BLaER1 treated with 17β-estradiol and CSF1 and Interleukin-3, amounts not matched to agents 10 nM and 100 nM (cell line): ENCODE results near the gene EGLN2.
"Not testable (repeated sequence)": the region's sequence is repeated elsewhere in the genome, so short reads cannot be mapped to it uniquely, and the experiment has no call there.

Experiments used
- H3K27ac ChIP-seq, 11 experiments: shearing (Covaris generic); formaldehyde crosslinking; 2 replicates each; pipeline ENCODE4 v1.8.1; 2022
- H3K27me3 ChIP-seq, 11 experiments: shearing (Covaris generic); formaldehyde crosslinking; 2 replicates each; pipeline ENCODE4 v1.8.1; 2022
- H3K36me3 ChIP-seq, 11 experiments: shearing (Covaris generic); formaldehyde crosslinking; 2 replicates each; pipeline ENCODE4 v1.8.1; 2022
- H3K4me1 ChIP-seq, 10 experiments: shearing (Covaris generic); formaldehyde crosslinking; 2 replicates each; pipeline ENCODE4 v1.8.1; 2022
- H3K4me2 ChIP-seq, 11 experiments: shearing (Covaris generic); formaldehyde crosslinking; 2 replicates each; pipeline ENCODE4 v1.8.1; 2022
- H3K4me3 ChIP-seq, 10 experiments: shearing (Covaris generic); formaldehyde crosslinking; 2 replicates each; pipeline ENCODE4 v1.8.1; 2022
- H3K9ac ChIP-seq, 11 experiments: shearing (Covaris generic); formaldehyde crosslinking; 2 replicates each; pipeline ENCODE4 v1.8.1; 2022
- H3K9me3 ChIP-seq, 11 experiments: shearing (Covaris generic); formaldehyde crosslinking; replicated peaks in 1 of 11; 2 replicates each; pipeline ENCODE4 v1.8.1; 2022
- H4K20me1 ChIP-seq, 11 experiments: shearing (Covaris generic); formaldehyde crosslinking; 2 replicates each; pipeline ENCODE4 v1.8.1; 2022
- Cebpa-rat ChIP-seq, 11 experiments: shearing (Covaris generic); IDR thresholded peaks; 2 replicates each; pipeline ENCODE4 v1.8.1; 2022

EGLN2 gene

DNA sequence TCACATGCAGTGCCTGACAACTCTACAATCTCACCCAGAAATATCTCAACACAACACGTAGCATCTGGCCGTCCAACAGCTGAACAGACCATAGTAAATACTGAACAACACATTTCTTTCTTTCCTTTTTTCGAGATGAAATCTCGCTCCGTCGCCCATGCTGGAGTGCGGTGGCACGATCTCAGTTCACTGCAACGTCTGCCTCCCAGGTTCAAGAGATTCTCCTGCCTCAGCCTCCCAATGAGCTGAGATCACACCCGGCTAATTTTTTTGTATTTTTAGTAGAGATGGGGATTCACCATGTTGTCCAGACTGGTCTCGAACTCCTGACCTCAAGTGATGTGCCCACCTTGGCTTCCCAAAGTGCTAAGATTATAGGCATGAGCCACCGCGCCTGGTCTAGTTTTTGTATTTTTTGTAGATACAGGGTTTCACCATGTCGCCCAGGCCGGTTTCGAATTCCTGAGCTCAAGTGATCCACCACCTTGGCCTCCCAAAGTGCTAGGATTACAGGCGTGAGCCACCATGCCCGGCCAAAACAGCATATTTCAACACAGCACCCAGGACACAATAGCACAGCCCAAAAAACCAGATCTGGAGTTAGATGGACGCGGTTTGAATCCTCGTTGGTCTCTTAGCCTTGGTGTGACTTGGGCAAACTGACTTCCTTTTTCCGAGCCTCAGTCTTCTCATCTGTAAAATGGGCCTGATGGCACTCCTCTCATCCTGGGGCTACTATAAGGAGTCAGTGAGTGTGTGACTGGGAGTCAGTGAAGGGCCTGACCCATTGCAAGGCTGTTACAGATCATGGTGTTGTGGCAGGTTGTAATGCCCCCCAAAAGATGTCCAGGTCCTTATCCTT lies 28.6 kb downstream of the EGLN2 start:
- Histone ChIP-seq H3K27me3 (no peaks in the 10 kb centered on the region), H3K4me1 (peaks cover 12 to 24% (median 17%) of the 10 kb centered on the region in 10 experiments), H4K20me1 (no peaks in the 10 kb centered on the region), H3K9me3 (0 out of 22 replicates have a peak, but pooled peaks cover 0 to 6% (median 0%) of the 10 kb centered on the region in 11 experiments), H3K4me2 (no peak overlapping the region), H3K27ac (no peak overlapping the region), H3K9ac (no peak overlapping the region), H3K4me3 (no peak overlapping the region), H3K36me3 (peaks cover 0 to 39% (median 13%) of the 10 kb centered on the region in 11 experiments; a peak in 13 of 22 replicates)
- TF ChIP-seq Cebpa-rat (IDR thresholded peaks at IDR 0.05), result no peak

GRCh38 chr19:40829205-40829604 lies 30.2 kb downstream of the EGLN2 start:
- Histone ChIP-seq H3K9me3 (0 out of 22 replicates have a peak, but pooled peaks cover 0 to 6% (median 0%) of the 10 kb centered on the region in 11 experiments), H3K27ac (no peak overlapping the region), H3K9ac (no peak overlapping the region), H3K4me3 (no peak overlapping the region), H3K27me3 (no peaks in the 10 kb centered on the region), H4K20me1 (no peaks in the 10 kb centered on the region), H3K36me3 (peaks cover 0 to 39% (median 13%) of the 10 kb centered on the region in 11 experiments; a peak in 13 of 22 replicates), H3K4me2 (no peak overlapping the region), H3K4me1 (peaks cover 0 to 8% (median 2%) of the 10 kb centered on the region in 10 experiments; a peak in 11 of 20 replicates)
- TF ChIP-seq Cebpa-rat (IDR thresholded peaks at IDR 0.05), result no peak

DNA sequence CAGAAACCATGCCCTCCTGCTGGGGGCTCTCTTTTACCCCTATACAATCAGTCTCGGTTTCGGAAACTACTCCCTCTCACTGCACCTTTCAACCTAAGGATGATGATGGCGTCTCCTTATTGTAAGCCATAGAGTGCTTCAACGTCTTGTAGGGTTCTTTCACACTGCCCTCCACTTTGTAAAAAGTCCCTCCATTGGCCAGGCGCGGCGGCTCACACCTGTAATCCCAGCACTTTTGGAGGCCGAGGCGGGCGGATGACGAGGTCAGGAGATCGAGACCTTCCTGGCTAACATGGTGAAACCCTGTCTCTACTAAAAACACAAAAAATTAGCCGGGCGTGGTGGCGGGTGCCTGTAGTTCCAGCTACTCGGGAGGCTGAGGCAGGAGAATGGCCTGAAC lies 31.8 kb downstream of the EGLN2 start:
- not testable (repeated sequence) for H3K4me1 ChIP-seq, H3K4me3 ChIP-seq, H3K9me3 ChIP-seq, H3K4me2 ChIP-seq, H3K27me3 ChIP-seq, H3K27ac ChIP-seq, H3K9ac ChIP-seq, H4K20me1 ChIP-seq
- peaks cover 0 to 39% (median 13%) of the 10 kb centered on the region in 11 experiments; a peak in 13 of 22 replicates for H3K36me3 ChIP-seq

GRCh38 chr19:40831502-40832430 lies 32.8 kb downstream of the EGLN2 start:
- no peak overlapping the region for H3K4me2 ChIP-seq
- H3K27ac ChIP-seq, result no peak overlapping the region
- TF ChIP-seq Cebpa-rat (IDR thresholded peaks at IDR 0.05), result no peak
- H3K27me3 ChIP-seq, result no peaks in the 10 kb centered on the region
- 0 out of 22 replicates have a peak, but pooled peaks cover 0 to 6% (median 0%) of the 10 kb centered on the region in 11 experiments for H3K9me3 ChIP-seq
- H3K36me3 ChIP-seq, result peaks cover 0 to 37% (median 12%) of the 10 kb centered on the region in 11 experiments; a peak in 13 of 22 replicates
- no peaks in the 10 kb centered on the region for H4K20me1 ChIP-seq
- H3K4me3 ChIP-seq, result no peak overlapping the region
- no peak overlapping the region for H3K9ac ChIP-seq
- H3K4me1 ChIP-seq, result peaks cover 0 to 4% (median 0%) of the 10 kb centered on the region in 10 experiments; a peak in 2 of 20 replicates

- H3K9me3 ChIP-seq, H3K4me1 ChIP-seq, H3K27ac ChIP-seq, H4K20me1 ChIP-seq, H3K4me3 ChIP-seq, H3K27me3 ChIP-seq, H3K4me2 ChIP-seq, H3K9ac ChIP-seq: not testable (repeated sequence)
- H3K36me3 ChIP-seq, result peaks cover 0 to 30% (median 7%) of the 10 kb centered on the region in 11 experiments; a peak in 13 of 22 replicates
Measured at GRCh38 chr19:40832431-40832790, 33.4 kb downstream of the EGLN2 start.

DNA sequence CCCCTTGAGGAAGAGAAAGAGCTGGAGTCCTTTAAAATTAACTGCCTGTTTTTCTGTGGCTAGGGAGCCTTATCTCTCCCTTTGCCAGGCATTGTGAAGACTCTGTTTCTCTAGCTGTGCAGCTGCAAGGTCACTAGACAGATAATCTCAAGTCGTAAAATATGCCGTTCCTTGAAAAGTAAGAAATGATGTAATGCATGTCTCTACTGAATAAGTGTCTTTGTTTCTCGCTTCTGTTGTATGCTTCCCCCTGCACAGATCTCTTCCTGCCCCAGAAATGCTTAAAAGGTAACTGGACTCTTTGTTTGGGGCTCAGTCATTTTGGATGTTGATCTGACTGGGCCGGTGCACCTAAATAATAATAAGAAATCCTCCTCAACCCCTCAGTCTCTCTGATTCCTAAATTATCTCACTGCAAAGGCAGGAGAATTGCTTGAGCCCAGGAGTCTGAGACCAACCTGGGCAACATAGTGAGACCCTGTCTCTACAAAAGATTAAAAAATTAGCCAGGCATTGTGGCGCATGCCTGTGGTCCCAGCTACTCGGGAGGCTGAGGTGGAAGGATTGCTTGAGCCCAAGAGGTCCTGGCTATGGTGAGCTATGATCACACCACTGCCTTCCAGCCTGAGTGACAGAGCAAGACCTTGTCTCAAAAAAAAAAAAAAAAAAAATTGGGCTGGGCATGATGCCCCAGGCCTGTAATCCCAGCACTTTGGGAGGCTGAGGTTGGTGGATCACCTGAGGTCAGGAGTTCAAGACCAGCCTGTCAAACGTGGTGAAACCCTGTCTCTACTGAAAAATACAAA lies 34.9 kb downstream of the EGLN2 start:
- H4K20me1 ChIP-seq, H3K4me1 ChIP-seq, H3K27ac ChIP-seq, H3K4me3 ChIP-seq, H3K4me2 ChIP-seq, H3K9me3 ChIP-seq, H3K9ac ChIP-seq, H3K27me3 ChIP-seq: not testable (repeated sequence)
- H3K36me3 ChIP-seq, result peaks cover 0 to 15% (median 0%) of the 10 kb centered on the region in 11 experiments; a peak in 5 of 22 replicates

DNA sequence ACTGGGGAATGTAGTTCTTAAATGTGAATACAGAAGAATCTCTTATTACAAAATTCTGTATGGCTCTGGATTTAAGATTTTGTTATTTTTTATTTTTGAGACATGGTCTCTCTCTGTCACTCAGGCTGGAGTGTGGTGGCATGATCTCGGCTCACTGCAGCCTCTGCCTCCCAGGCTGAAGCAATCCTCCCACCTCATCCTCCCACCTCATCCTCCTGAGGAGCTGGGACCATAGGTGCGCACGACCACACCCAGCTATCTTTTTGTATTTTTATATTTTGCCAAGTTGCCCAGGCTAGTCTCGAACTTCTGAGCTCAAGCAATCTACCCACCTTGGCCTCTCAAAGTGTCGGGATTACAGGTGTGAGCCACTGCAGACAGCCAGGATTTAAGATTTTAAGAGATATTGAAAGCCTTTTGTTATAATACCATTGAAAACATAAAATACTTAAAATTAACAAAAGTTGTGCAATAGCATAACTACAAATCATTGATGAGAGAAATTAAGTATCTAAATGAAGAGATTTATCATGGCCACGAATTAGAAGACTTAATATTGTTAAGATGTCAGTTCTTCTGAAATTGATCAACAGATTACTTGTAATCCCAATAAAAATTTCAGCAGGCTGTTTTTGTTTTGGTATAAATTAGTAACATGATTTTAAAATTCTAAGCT lies 37.9 kb downstream of the EGLN2 start:
- no peaks in the 10 kb centered on the region for H3K9me3 ChIP-seq
- H3K4me3 ChIP-seq, result no peak overlapping the region
- H4K20me1 ChIP-seq, result no peaks in the 10 kb centered on the region
- H3K27me3 ChIP-seq, result no peaks in the 10 kb centered on the region
- H3K4me2 ChIP-seq, result no peak overlapping the region
- no peaks in the 10 kb centered on the region for H3K36me3 ChIP-seq
- no peak overlapping the region for H3K9ac ChIP-seq
- peaks cover 0 to 4% (median 0%) of the 10 kb centered on the region in 10 experiments; a peak in 2 of 20 replicates for H3K4me1 ChIP-seq
- no peak overlapping the region for H3K27ac ChIP-seq
- 0 out of 22 replicates have a peak, but pooled peaks of 1 of the 11 experiments have one; percentile 10 for TF ChIP-seq Cebpa-rat (IDR thresholded peaks at IDR 0.05)

DNA sequence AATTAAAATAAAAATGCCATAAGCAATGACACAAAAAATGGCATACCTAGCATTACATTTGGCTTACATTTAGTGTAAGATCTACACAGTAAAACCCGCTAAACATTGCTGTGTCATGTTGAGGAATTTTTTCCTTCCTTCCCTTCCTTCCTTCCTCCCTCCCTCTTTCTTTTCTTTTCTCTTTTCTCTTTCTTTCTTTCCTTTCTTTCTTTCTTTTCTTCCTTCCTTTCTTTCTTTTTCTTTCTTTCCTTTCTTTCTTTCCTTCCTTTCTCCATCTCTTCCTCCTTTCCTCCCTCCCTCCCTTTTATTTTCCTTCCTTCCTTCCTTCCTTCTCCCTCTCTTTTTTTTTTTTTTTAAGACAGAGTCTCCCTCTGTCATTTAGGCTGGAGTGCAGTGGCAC lies 39.5 kb downstream of the EGLN2 start:
- H3K4me3 ChIP-seq, H3K4me1 ChIP-seq, H3K9ac ChIP-seq, H3K27me3 ChIP-seq, H3K4me2 ChIP-seq, H3K36me3 ChIP-seq, H3K27ac ChIP-seq, H3K9me3 ChIP-seq, H4K20me1 ChIP-seq: not testable (repeated sequence)

- H3K4me2 ChIP-seq, H3K36me3 ChIP-seq, H3K27me3 ChIP-seq, H3K27ac ChIP-seq, H3K9me3 ChIP-seq, H3K4me3 ChIP-seq, H4K20me1 ChIP-seq, H3K4me1 ChIP-seq, H3K9ac ChIP-seq: not testable (repeated sequence)
Measured at GRCh38 chr19:40842012-40842411, 43.0 kb downstream of the EGLN2 start.

GRCh38 chr19:40842997-40843652 lies 44.1 kb downstream of the EGLN2 start:
- H3K4me3 ChIP-seq, result peak overlapping the region in 8 of 10 experiments; percentile 32 to 58 (median 42); a peak in 12 of 20 replicates
- H3K36me3 ChIP-seq, H3K4me1 ChIP-seq, H3K9me3 ChIP-seq, H4K20me1 ChIP-seq, H3K27me3 ChIP-seq: not testable (repeated sequence)
- peak overlapping the region; percentile 55 to 82 (median 69) for H3K4me2 ChIP-seq
- peak overlapping the region in 6 of 11 experiments; percentile 5 to 53 (median 32); a peak in 5 of 22 replicates for H3K27ac ChIP-seq
- H3K9ac ChIP-seq, result peak overlapping the region in 4 of 11 experiments; percentile 30 to 42 (median 39); a peak in 2 of 22 replicates

DNA sequence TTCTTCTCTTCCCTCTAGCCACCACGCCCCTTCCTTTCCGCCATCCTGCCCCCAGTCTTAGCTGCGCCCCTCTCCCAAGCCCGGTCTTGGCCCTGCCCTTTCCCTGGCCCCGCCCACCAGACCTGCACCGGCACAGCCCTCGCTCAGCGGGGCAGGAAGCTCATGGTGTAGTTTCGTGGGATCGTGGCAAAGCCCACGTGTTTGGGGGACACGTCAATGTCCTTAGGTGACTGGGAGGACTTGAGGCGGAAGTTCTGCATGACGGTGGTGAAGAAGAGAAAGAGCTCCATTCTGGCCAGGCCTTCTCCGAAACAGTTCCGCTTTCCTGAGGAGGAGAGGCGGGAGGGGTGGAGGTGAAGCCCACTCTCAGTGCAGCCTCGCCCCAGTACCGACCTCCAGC lies 44.7 kb downstream of the EGLN2 start:
- H3K4me3 ChIP-seq, result peak overlapping the region in 8 of 10 experiments; percentile 32 to 58 (median 42); a peak in 12 of 20 replicates
- H3K9ac ChIP-seq, result peak overlapping the region in 4 of 11 experiments; percentile 30 to 42 (median 39); a peak in 2 of 22 replicates
- peak overlapping the region; percentile 55 to 82 (median 69) for H3K4me2 ChIP-seq

More for the DNA sequence above, 44.7 kb downstream of the EGLN2 start:
- not testable (repeated sequence) for H3K36me3 ChIP-seq, H3K4me1 ChIP-seq, H3K9me3 ChIP-seq, H4K20me1 ChIP-seq, H3K27me3 ChIP-seq
- peak overlapping the region in 6 of 11 experiments; percentile 5 to 53 (median 32); a peak in 5 of 22 replicates for H3K27ac ChIP-seq
